ENCODE measurements around the gene LENG9. TPM values are rescaled to one million over a fixed set of nuclear protein-coding genes. Genes with fewer than 3 reads are reported as not detected.
"Not testable (repeated sequence)": the region's sequence is repeated elsewhere in the genome, so short reads cannot be mapped to it uniquely, and the experiment has no call there.

The LENG9 gene
- total RNA-seq, 1 experiment from 2014 or later: 6.5 TPM

GRCh38 chr19:54460230-54461005 is 3.2 kb downstream of the LENG9 start:
- DNase-seq (ENCODE audit: low read depth): no peak

DNA sequence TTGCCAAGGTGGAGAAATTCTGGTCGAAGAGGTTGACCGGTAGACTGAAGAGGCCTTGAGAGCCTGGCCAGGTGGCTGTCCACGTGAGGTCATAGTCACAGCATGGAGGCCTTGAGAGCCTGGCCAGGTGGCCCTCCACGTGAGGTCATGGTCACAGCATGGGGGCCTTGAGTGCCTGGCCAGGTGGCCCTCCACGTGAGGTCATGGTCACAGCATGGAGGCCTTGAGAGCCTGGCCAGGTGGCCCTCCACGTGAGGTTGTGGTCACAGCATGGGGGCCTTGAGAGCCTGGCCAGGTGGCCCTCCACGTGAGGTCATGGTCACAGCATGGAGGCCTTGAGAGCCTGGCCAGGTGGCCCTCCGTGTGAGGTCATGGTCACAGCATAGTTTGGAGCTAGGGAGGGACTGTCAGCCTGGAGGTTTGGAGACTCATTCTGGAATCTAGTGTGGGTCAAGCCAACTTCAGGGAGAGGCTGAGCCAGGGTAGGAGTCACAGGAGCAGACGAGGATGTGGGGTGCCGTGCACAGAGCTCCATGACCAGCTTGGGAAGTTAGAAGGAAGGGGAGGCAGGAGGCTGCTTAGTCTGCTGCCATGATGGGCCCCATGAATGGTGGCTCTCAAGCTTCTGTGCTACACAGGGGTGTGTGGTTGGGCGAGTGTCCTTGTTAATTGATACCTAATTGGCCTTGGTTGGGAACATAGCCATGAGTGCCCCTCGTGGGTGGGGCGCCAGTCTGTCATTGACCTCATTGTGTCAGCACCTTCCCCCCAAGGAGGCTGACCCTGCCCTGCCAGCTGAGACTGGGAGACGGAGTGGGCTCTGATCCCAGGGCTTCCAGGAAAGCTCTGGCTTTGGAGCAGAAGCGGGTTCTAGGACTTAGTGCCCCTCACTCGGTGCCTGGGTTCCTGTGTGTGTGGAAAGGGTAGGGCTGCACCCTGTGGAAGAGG is 4.0 kb downstream of the LENG9 start:
- DNase-seq (ENCODE audit: low read depth): no peak

GRCh38 chr19:54458648-54459281 is 4.8 kb downstream of the LENG9 start:
- DNase-seq (ENCODE audit: low read depth): no peak

DNA sequence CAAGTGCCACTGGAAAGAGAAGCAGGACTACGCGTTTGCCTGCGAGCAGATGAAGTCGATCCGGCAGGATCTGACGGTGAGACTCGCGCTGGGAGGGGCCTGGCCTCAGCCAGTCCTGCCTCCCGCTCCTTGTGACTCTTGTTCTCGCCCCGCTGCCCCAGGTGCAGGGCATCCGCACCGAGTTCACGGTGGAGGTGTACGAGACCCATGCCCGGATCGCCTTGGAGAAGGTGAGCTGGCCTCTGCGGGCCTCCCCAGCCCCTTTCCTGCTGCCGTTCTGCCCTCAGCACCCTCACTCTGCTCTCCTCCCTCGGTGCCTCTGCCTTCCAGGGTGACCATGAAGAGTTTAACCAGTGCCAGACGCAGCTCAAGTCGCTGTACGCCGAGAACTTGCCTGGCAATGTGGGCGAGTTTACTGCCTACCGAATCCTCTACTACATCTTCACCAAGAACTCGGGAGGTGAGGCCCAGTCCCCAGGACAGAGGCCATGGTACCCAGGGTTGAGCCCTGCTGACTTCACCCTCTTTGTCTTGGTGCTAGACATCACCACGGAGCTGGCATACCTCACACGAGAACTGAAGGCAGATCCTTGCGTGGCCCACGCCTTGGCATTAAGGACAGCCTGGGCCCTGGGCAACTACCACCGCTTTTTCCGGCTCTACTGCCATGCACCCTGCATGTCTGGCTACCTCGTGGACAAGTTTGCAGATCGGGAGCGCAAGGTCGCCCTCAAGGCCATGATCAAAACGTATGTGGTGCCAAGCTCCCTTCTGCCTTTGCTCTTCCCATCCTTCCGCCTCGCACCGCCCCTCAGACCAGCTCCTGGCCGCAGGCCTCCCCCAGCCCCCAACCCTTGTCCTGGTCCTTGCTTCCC is 5.6 kb downstream of the LENG9 start:
- no peak for DNase-seq (ENCODE audit: low read depth)

- no peak for DNase-seq (ENCODE audit: low read depth)
These were observed 6.9 kb downstream of the LENG9 start for GRCh38 chr19:54456423-54457373.

DNA sequence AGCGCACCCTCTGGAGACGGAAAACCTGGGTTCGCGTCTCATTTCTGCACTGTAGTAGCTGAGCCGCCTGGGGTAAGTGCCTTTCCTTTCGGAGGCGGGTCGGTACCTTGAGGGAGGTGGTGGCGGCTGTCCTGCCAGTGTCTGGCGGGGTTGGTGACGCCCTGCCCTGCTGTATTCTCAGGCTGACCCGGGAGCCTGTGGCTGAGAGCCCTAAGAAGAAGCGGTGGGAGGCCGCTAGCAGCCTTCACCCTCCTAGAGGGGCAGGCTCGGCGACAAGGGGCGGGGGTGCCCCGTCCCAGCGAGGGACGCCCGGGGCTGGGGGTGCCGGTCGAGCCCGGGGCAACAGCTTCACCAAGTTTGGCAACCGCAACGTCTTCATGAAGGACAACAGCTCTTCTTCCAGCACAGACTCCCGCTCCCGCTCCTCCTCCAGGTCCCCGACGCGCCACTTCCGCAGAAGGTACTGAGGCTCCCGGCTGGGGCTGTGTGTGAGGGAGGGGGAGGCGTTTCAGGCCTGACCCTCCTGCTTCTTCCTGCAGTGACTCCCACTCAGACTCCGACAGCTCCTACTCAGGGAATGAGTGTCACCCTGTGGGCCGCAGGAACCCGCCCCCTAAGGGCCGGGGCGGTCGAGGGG is 7.7 kb downstream of the LENG9 start:
- DNase-seq (ENCODE audit: low read depth): no peak

DNA sequence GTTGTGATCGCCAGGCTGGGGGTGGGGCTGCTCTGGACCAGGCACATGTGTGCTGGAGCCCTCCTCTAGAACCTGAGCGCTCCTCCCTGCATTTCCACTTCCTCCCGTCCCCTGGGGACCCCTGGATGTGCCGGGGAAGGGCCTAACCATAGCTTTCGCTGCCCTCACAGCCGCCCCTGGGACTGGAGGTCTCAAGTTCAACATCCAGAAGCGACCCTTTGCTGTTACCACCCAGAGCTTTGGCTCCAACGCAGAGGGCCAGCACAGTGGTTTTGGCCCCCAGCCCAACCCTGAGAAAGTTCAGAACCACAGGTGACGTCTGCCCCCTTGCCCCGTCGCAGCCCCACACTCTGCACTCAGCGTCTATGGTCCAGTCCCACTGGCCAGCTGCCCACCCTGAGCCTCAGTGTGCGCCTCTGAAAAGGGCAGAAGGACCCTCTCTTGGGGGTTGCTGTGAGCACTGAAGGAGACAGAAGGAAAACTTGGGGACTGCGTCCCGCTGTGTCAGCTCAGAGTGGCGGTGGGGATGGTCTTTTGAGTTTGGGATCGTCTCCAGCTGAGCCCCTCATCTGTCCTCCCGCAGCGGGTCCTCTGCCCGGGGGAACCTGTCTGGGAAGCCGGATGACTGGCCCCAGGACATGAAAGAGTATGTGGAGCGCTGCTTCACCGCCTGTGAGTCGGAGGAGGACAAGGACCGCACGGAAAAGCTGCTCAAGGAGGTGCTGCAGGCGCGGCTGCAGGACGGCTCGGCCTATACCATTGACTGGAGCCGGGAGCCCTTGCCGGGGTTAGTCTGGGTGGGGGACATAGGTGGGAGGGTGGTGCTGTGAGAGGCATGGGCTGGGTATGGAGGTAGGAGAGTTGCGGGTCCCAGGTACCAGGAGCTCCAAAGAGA is 8.6 kb downstream of the LENG9 start:
- no peak for DNase-seq (ENCODE audit: low read depth)

GRCh38 chr19:54453921-54454780 is 9.4 kb downstream of the LENG9 start:
- no peak for DNase-seq (ENCODE audit: low read depth)

- no peak for DNase-seq (ENCODE audit: low read depth)
These were observed 11.0 kb downstream of the LENG9 start for GRCh38 chr19:54452626-54453025.

GRCh38 chr19:54451997-54452396 is 11.6 kb downstream of the LENG9 start:
- no peak for DNase-seq (ENCODE audit: low read depth)

GRCh38 chr19:54451331-54451871 is 12.2 kb downstream of the LENG9 start:
- no peak for DNase-seq (ENCODE audit: low read depth)

- no peak for DNase-seq (ENCODE audit: low read depth)
These were observed 13.9 kb downstream of the LENG9 start for GRCh38 chr19:54449701-54450069.

DNA sequence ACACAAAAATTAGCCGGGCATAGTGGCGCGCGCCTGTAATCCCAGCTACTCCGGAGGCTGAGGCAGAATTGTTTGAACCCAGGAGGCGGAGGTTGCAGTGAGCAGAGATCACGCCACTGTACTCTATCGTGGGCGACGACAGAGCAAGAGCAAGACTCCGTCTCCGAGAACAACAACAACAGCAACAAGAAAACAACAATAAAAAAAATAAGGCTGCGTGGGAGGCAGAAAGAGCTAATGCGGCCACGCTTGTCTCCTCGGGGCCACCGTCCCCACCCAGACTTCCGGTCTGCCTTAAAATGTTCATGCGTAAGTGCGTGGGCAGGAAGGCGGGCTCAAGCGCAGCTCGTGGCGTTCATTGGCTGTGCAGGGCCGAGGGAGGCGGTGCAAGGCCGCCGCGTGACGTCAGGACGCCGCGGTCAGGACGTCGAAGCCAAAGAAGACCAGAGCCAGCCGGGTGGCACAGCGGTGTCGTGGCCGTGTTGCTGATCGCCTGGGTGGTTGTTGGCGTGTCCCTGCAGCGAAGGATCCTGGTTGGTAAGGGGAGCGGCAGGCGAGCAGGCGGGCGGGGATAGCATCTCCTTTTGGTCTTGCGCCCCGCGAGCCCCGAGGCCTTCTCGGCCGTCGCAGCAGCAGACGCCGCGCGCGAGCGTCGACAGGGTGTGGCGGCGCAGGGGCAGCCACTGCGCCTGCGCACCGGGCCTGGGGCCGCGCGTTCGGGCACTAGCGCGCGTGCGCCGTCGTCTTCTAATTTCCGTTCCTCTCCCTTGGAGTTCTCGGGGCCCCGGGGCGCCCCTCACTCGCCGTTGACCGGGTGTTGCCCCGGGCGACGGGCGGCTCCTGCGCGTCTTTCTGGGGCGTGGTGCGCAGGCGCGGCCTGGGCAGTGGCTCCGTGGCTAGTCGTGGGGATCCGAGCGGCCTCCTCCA is 14.5 kb downstream of the LENG9 start, which contains the start of gene LENG8:
TSS of gene LENG8 (plus strand) at position 426 of the 927 bp plus-strand sequence. CDS start 2,146 bp downstream, outside the sequence.
- DNase-seq (ENCODE audit: low read depth): peak; percentile 97

- peak; percentile 58 for DNase-seq (ENCODE audit: low read depth)
These were observed 15.4 kb downstream of the LENG9 start for GRCh38 chr19:54448040-54448773.

DNA sequence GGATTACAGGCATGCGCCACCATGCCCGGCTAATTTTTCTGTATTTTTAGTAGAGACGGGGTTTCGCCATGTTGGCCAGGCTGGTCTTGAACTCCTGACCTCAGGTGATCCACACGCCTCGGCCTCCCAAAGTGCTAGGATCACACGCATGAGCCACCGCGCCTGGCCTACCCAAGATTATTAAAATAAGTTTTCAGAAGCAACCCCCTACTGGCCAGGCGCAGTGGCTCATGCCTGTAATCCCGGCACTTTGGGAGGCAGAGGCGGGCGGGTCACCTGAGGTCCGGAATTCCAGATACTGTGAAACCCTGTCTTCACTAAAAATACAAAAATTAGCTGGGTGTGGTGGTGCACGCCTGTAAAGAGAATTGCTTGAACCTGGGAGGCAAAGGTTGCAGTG is 17.2 kb downstream of the LENG9 start:
- not testable (repeated sequence) for DNase-seq (ENCODE audit: low read depth)
